ENCODE data around the gene MDFIC. TPM values are rescaled to one million over a fixed set of nuclear protein-coding genes. Genes with fewer than 3 reads are reported as not detected.

The MDFIC gene
- total RNA-seq, 2 donors from 2014 or later = 17.1 to 35.0 TPM

DNA sequence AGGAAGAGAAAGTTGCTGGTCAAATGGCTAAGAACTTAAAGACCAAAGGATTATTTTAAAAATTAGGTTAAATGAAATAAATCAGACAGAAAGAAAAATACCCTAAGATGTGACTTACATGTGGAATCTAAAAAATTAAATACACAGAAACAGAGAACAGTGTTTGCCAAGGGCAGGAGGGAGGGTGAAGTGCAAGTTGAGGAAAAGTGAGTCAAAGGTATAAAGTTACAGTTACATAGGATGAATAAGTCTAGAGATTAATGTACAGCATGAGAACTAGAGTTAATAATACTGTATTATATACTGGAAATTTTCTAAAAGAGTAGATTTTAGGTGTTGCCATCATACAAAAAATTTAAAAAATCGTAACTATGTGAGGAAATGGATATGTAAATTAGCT, 146.3 kb downstream of the MDFIC start:
- Histone ChIP-seq H3K4me3 (no peak overlapping the region), H3K9me3 (no peaks in the 10 kb centered on the region), H3K27ac (no peak overlapping the region), H3K4me1 (no peaks in the 10 kb centered on the region), H3K27me3 (no peaks in the 10 kb centered on the region), H3K36me3 (no peaks in the 10 kb centered on the region)
- DNase-seq (ENCODE audit: low spot score) = no peak
- TF ChIP-seq, protein P1, sequence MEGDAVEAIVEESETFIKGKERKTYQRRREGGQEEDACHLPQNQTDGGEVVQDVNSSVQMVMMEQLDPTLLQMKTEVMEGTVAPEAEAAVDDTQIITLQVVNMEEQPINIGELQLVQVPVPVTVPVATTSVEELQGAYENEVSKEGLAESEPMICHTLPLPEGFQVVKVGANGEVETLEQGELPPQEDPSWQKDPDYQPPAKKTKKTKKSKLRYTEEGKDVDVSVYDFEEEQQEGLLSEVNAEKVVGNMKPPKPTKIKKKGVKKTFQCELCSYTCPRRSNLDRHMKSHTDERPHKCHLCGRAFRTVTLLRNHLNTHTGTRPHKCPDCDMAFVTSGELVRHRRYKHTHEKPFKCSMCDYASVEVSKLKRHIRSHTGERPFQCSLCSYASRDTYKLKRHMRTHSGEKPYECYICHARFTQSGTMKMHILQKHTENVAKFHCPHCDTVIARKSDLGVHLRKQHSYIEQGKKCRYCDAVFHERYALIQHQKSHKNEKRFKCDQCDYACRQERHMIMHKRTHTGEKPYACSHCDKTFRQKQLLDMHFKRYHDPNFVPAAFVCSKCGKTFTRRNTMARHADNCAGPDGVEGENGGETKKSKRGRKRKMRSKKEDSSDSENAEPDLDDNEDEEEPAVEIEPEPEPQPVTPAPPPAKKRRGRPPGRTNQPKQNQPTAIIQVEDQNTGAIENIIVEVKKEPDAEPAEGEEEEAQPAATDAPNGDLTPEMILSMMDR (IDR thresholded peaks at IDR 0.05) = no peak

All from right atrium auricular region (tissue), 2 donors.